ENCODE results near the gene TAS1R3. TPM values are rescaled to one million over a fixed set of nuclear protein-coding genes. Genes with fewer than 3 reads are reported as not detected.
"Not testable (repeated sequence)": the region's sequence is repeated elsewhere in the genome, so short reads cannot be mapped to it uniquely, and the experiment has no call there.

TAS1R3 gene
- total and polyA plus RNA-seq, 7 experiments from 2014 or later, result 0.32 to 2.6 (median 1.5) TPM; not detected in 1

- Mint-ChIP-seq H3K27me3 (peaks cover 0 to 5% (median 0%) of the 10 kb centered on the region in 5 donors), H3K9me3 (no peaks in the 10 kb centered on the region), H3K36me3 (no peaks in the 10 kb centered on the region), H3K27ac (no peak overlapping the region), H3K4me3 (no peak overlapping the region), H3K4me1 (peaks cover 0 to 12% (median 5%) of the 10 kb centered on the region in 7 donors)
- no peaks in the 10 kb centered on the region for H3K36me3 ChIP-seq (ENCODE audit: control insufficient read depth in 2 of 3, insufficient read depth in 3 of 3, low read length in 3 of 3)
- intact Hi-C loops (cut with micrococcal nuclease), result no loop called here
- H3K4me3 ChIP-seq (ENCODE audit: low read length), result no peak overlapping the region
- H3K27ac ChIP-seq (ENCODE audit: low read depth, low read length), result no peak overlapping the region
- H3K4me1 ChIP-seq (ENCODE audit: control insufficient read depth in 2 of 2, insufficient read depth in 2 of 2, low read length in 2 of 2), result peaks cover 4% of the 10 kb centered on the region in 2 donors
- peaks cover 0 to 10% (median 0%) of the 10 kb centered on the region in 3 experiments for H3K9me3 ChIP-seq (ENCODE audit: control insufficient read depth in 2 of 3, low read length in 3 of 3)
- CTCF ChIA-PET, result no interaction called here
- DNase-seq (no peak), ATAC-seq (no peak)
- POLR2A ChIA-PET, result interaction anchor here (0.6 to 1.6 kb wide), 3 partner anchors 9 to 396 kb away, joined by 3 to 4 read pairs (median 4); partner anchors contain the start of gene AURKAIP1
- no peaks in the 10 kb centered on the region for H3K27me3 ChIP-seq (ENCODE audit: control insufficient read depth in 2 of 2, insufficient read depth in 2 of 2, low read length in 2 of 2)
These were observed 35.0 kb downstream of the TAS1R3 start for GRCh38 chr1:1365875-1366698.

- no peak overlapping the region for H3K27ac Mint-ChIP-seq
These were observed 35.6 kb downstream of the TAS1R3 start for GRCh38 chr1:1366699-1367066.

GRCh38 chr1:1367315-1367714 is 36.2 kb downstream of the TAS1R3 start:
- CTCF ChIA-PET, result no interaction called here
- no peak overlapping the region for H3K27ac Mint-ChIP-seq
- H3K27me3 ChIP-seq (ENCODE audit: control insufficient read depth in 2 of 2, insufficient read depth in 2 of 2, low read length in 2 of 2), result no peaks in the 10 kb centered on the region
- H3K9me3 ChIP-seq (ENCODE audit: control insufficient read depth in 2 of 3, low read length in 3 of 3), result peaks cover 0 to 10% (median 0%) of the 10 kb centered on the region in 3 experiments
- no peaks in the 10 kb centered on the region for H3K36me3 ChIP-seq (ENCODE audit: control insufficient read depth in 2 of 3, insufficient read depth in 3 of 3, low read length in 3 of 3)
- no peak overlapping the region for H3K27ac ChIP-seq (ENCODE audit: low read depth, low read length)
- intact Hi-C loops (cut with micrococcal nuclease), result no loop called here
- H3K4me3 Mint-ChIP-seq, result no peak overlapping the region
- H3K4me1 ChIP-seq (ENCODE audit: control insufficient read depth in 2 of 2, insufficient read depth in 2 of 2, low read length in 2 of 2), result peaks cover 16% of the 10 kb centered on the region in 2 donors
- DNase-seq, result no peak
- peaks cover 0 to 1% (median 0%) of the 10 kb centered on the region in 5 donors for H3K36me3 Mint-ChIP-seq
- H3K9me3 Mint-ChIP-seq, result no peaks in the 10 kb centered on the region
- POLR2A ChIA-PET, result no interaction called here
- peaks cover 0 to 21% (median 17%) of the 10 kb centered on the region in 7 donors for H3K4me1 Mint-ChIP-seq
- H3K27me3 Mint-ChIP-seq, result peaks cover 0 to under 1% (median 0%) of the 10 kb centered on the region in 5 donors
- no peak overlapping the region for H3K4me3 ChIP-seq (ENCODE audit: low read length)
- no peak for ATAC-seq

More at GRCh38 chr1:1366699-1367066, 35.6 kb downstream of the TAS1R3 start:
- Mint-ChIP-seq H3K4me1 (peaks cover 0 to 17% (median 11%) of the 10 kb centered on the region in 7 donors), H3K9me3 (no peaks in the 10 kb centered on the region), H3K4me3 (no peak overlapping the region), H3K36me3 (no peaks in the 10 kb centered on the region), H3K27me3 (peaks cover 0 to 5% (median 0%) of the 10 kb centered on the region in 5 donors)
- Histone ChIP-seq H3K4me1 (ENCODE audit: control insufficient read depth in 2 of 2, insufficient read depth in 2 of 2, low read length in 2 of 2) (peaks cover 10% of the 10 kb centered on the region in 2 donors), H3K36me3 (ENCODE audit: control insufficient read depth in 2 of 3, insufficient read depth in 3 of 3, low read length in 3 of 3) (no peaks in the 10 kb centered on the region), H3K27me3 (ENCODE audit: control insufficient read depth in 2 of 2, insufficient read depth in 2 of 2, low read length in 2 of 2) (no peaks in the 10 kb centered on the region), H3K4me3 (ENCODE audit: low read length) (no peak overlapping the region), H3K9me3 (ENCODE audit: control insufficient read depth in 2 of 3, low read length in 3 of 3) (peaks cover 0 to 10% (median 0%) of the 10 kb centered on the region in 3 experiments), H3K27ac (ENCODE audit: low read depth, low read length) (no peak overlapping the region)
- DNase-seq, result no peak
- POLR2A ChIA-PET, result no interaction called here
- CTCF ChIA-PET, result no interaction called here
- intact Hi-C loops (cut with micrococcal nuclease), result no loop called here
- no peak for ATAC-seq

GRCh38 chr1:1370094-1370493 is 39.0 kb downstream of the TAS1R3 start:
- H3K27me3 ChIP-seq (ENCODE audit: control insufficient read depth in 2 of 2, insufficient read depth in 2 of 2, low read length in 2 of 2); H3K9me3 Mint-ChIP-seq; H3K27me3 Mint-ChIP-seq; DNase-seq; H3K27ac ChIP-seq (ENCODE audit: low read depth, low read length); H3K36me3 Mint-ChIP-seq; ATAC-seq; H3K4me3 ChIP-seq (ENCODE audit: low read length); H3K9me3 ChIP-seq (ENCODE audit: control insufficient read depth in 2 of 3, low read length in 3 of 3): not testable (repeated sequence)
- POLR2A ChIA-PET, result interaction anchor here (0.6 to 2.8 kb wide), 5 partner anchors 12 to 374 kb away, joined by 3 to 10 read pairs (median 5); partner anchors contain the start of genes CCNL2 and MXRA8
- CTCF ChIA-PET, result interaction anchor here (1.1 to 1.8 kb wide), 3 partner anchors 19 to 249 kb away, joined by 3 to 7 read pairs (median 3); no protein-coding TSS in a partner anchor
- intact Hi-C loops (cut with micrococcal nuclease), result loop anchor here in 1 of 2 donors (10.0 kb wide), 1 partner anchor 355 kb away; the partner anchor contains the start of gene ISG15
- Histone ChIP-seq H3K4me1 (ENCODE audit: control insufficient read depth in 2 of 2, insufficient read depth in 2 of 2, low read length in 2 of 2) (peaks cover 18 to 30% of the 10 kb centered on the region in 2 donors), H3K36me3 (ENCODE audit: control insufficient read depth in 2 of 3, insufficient read depth in 3 of 3, low read length in 3 of 3) (peaks cover 0 to 11% (median 4%) of the 10 kb centered on the region in 3 experiments)
- H3K4me1 Mint-ChIP-seq, result peaks cover 0 to 34% (median 19%) of the 10 kb centered on the region in 7 donors
- peak overlapping the region in 6 of 9 donors; percentile 38 to 83 (median 66) for H3K27ac Mint-ChIP-seq
- peak overlapping the region in 4 of 10 donors; percentile 8 to 75 (median 40) for H3K4me3 Mint-ChIP-seq

- intact Hi-C loops (cut with micrococcal nuclease), result loop anchor here (1.0 to 10.0 kb wide), 3 partner anchors 12 to 356 kb away; partner anchors contain the start of genes DVL1 (in 1 of the 2) and ISG15 (in 1 of the 2)
- DNase-seq, result no peak
- ATAC-seq, result no peak
- H3K27me3 Mint-ChIP-seq, result peaks cover 0 to 2% (median 0%) of the 10 kb centered on the region in 5 donors
- no peaks in the 10 kb centered on the region for H3K27me3 ChIP-seq (ENCODE audit: control insufficient read depth in 2 of 2, insufficient read depth in 2 of 2, low read length in 2 of 2)
- H3K27ac ChIP-seq (ENCODE audit: low read depth, low read length), result peak overlapping the region; percentile 43
- ChIA-PET POLR2A (interaction anchor here (0.7 to 2.8 kb wide), 6 partner anchors 13 to 36 kb away, joined by 3 to 10 read pairs (median 7); partner anchors contain the start of genes CCNL2, MRPL20 and MXRA8), CTCF (interaction anchor here (1.0 to 1.8 kb wide), 5 partner anchors 19 to 249 kb away, joined by 3 to 7 read pairs (median 4); partner anchors contain the start of gene TAS1R3)
- peak overlapping the region in 4 of 9 donors; percentile 73 to 88 (median 84) for H3K27ac Mint-ChIP-seq
- peaks cover 0 to 10% (median 0%) of the 10 kb centered on the region in 3 experiments for H3K9me3 ChIP-seq (ENCODE audit: control insufficient read depth in 2 of 3, low read length in 3 of 3)
- H3K36me3 ChIP-seq (ENCODE audit: control insufficient read depth in 2 of 3, insufficient read depth in 3 of 3, low read length in 3 of 3), result peaks cover 0 to 11% (median 4%) of the 10 kb centered on the region in 3 experiments
- H3K9me3 Mint-ChIP-seq, result no peaks in the 10 kb centered on the region
- H3K4me1 Mint-ChIP-seq, result peaks cover 0 to 39% (median 23%) of the 10 kb centered on the region in 7 donors
- peak overlapping the region in 8 of 10 donors; percentile 49 to 91 (median 64) for H3K4me3 Mint-ChIP-seq
- H3K36me3 Mint-ChIP-seq, result peaks cover 0 to 5% (median 0%) of the 10 kb centered on the region in 5 donors
- peaks cover 18 to 30% of the 10 kb centered on the region in 2 donors for H3K4me1 ChIP-seq (ENCODE audit: control insufficient read depth in 2 of 2, insufficient read depth in 2 of 2, low read length in 2 of 2)
- peak overlapping the region; percentile 33 for H3K4me3 ChIP-seq (ENCODE audit: low read length)
These were observed 39.8 kb downstream of the TAS1R3 start for GRCh38 chr1:1370771-1371300.

GRCh38 chr1:1371364-1371745 is 40.3 kb downstream of the TAS1R3 start:
- ChIA-PET CTCF (interaction anchor here (1.0 to 1.8 kb wide), 6 partner anchors 19 to 250 kb away, joined by 3 to 7 read pairs (median 5); partner anchors contain the start of genes CCNL2 and TAS1R3), POLR2A (interaction anchor here (1.1 to 2.8 kb wide), 7 partner anchors 13 to 66 kb away, joined by 3 to 13 read pairs (median 9); partner anchors contain the start of genes CCNL2, MRPL20 and MXRA8)
- H3K27me3 Mint-ChIP-seq, result peaks cover 0 to 2% (median 0%) of the 10 kb centered on the region in 5 donors
- Histone ChIP-seq H3K9me3 (ENCODE audit: control insufficient read depth in 2 of 3, low read length in 3 of 3) (peaks cover 0 to 6% (median 0%) of the 10 kb centered on the region in 3 experiments), H3K36me3 (ENCODE audit: control insufficient read depth in 2 of 3, insufficient read depth in 3 of 3, low read length in 3 of 3) (peaks cover 0 to 11% (median 4%) of the 10 kb centered on the region in 3 experiments), H3K27me3 (ENCODE audit: control insufficient read depth in 2 of 2, insufficient read depth in 2 of 2, low read length in 2 of 2) (no peaks in the 10 kb centered on the region), H3K4me3 (ENCODE audit: low read length) (peak overlapping the region; percentile 33), H3K4me1 (ENCODE audit: control insufficient read depth in 2 of 2, insufficient read depth in 2 of 2, low read length in 2 of 2) (peaks cover 18 to 35% of the 10 kb centered on the region in 2 donors), H3K27ac (ENCODE audit: low read depth, low read length) (peak overlapping the region; percentile 68)
- peak overlapping the region; percentile 21 to 91 (median 64) for H3K4me3 Mint-ChIP-seq
- DNase-seq (peak in 8 of 9 donors; percentile 57 to 91 (median 88)), ATAC-seq (peak; percentile 78)
- no peaks in the 10 kb centered on the region for H3K9me3 Mint-ChIP-seq
- peak overlapping the region in 8 of 9 donors; percentile 31 to 88 (median 84) for H3K27ac Mint-ChIP-seq
- intact Hi-C loops (cut with micrococcal nuclease), result loop anchor here (1.0 to 10.0 kb wide), 3 partner anchors 12 to 357 kb away; partner anchors contain the start of genes DVL1 (in 1 of the 2) and ISG15 (in 1 of the 2)
- peaks cover 0 to 39% (median 23%) of the 10 kb centered on the region in 7 donors for H3K4me1 Mint-ChIP-seq
- peaks cover 0 to 5% (median 0%) of the 10 kb centered on the region in 5 donors for H3K36me3 Mint-ChIP-seq

Measured in naive thymus-derived CD4-positive, alpha-beta T cell (primary cell).